K562 (cell line): ENCODE measurements around the gene TBL1Y. TPM values are rescaled to one million over a fixed set of nuclear protein-coding genes. Genes with fewer than 3 reads are reported as not detected.
"Not testable (repeated sequence)": the region's sequence is repeated elsewhere in the genome, so short reads cannot be mapped to it uniquely, and the experiment has no call there.

Source experiments
- ATAC-seq: fragments of 200-7000 bp; cut with Tn5 transposase; 3 replicates; pipeline ENCODE4 v1.9.1; 2020; ENCODE audit warnings: moderate library complexity
- BruUV-seq: library from RNA; stranded (reverse); fragments of 400-500 nt; replicated peaks from 2 replicates; lab custom pipeline; 2021; lab: Mats Ljungman, UMichigan
- CTCF ChIA-PET: fragments of 300-600 bp; formaldehyde crosslinking; extraction: SDS; loops from one replicate; lab custom pipeline; 2021; ENCODE audit warnings: low intra/inter-chr PET ratio; lab: Yijun Ruan, JAX
- POLR2A ChIA-PET: fragments of 300-600, 350-650 bp; sonication (Branson Sonifier 250); formaldehyde crosslinking; extraction: SDS; loops from one replicate; lab custom pipeline; 2021; ENCODE audit warnings: antibody characterized with exemption, inconsistent platforms; lab: Yijun Ruan, JAX
- DNase-seq, 4 experiments: peaks; one replicate each; pipeline versions ENCODE4 v3.0.0 to v3.0.0-alpha.2; 2011 to 2018; ENCODE audit warnings: low spot score in 3 of 4, mixed read lengths in 3 of 4; ENCODE audit errors: extremely low read depth in 1 of 4
- FAIRE-seq: peaks from 2 replicates; lab custom pipeline; 2011; peaks lifted over from hg19 to GRCh38; lab: Jason Lieb, UNC
- H2AFZ ChIP-seq: 2 replicates; pipeline ENCODE4 v1.6.0; 2011; ENCODE audit warnings: low read depth, low read length, control low read depth, inconsistent platforms
- H3K27ac ChIP-seq: fragments of 200-600 bp; 3 replicates; pipeline ENCODE4 v1.8.0; 2011; ENCODE audit warnings: low read depth, mild to moderate bottlenecking, control low read depth, inconsistent platforms, low read length, moderate library complexity, mixed read lengths; ENCODE audit errors: extremely low read depth
- H3K27me3 ChIP-seq, 2 experiments: fragments of 300-600 bp in 1 of 2; 2 replicates in 1 of 2; 3 replicates in 1 of 2; pipeline versions ENCODE4 v1.6.0 to v1.8.0; 2011; ENCODE audit warnings: inconsistent platforms in 2 of 2, low read length in 2 of 2, mild to moderate bottlenecking in 1 of 2, mixed read lengths in 1 of 2, moderate library complexity in 1 of 2; ENCODE audit not compliant: control insufficient read depth in 2 of 2, insufficient read depth in 2 of 2
- H3K36me3 ChIP-seq: fragments of 300-600 bp; 3 replicates; pipeline ENCODE4 v1.8.0; 2011; ENCODE audit warnings: mild to moderate bottlenecking, low read length, inconsistent platforms; ENCODE audit not compliant: control insufficient read depth, insufficient read depth
- H3K4me1 ChIP-seq, 2 experiments: fragments of 200-600 bp in 1 of 2; replicated peaks in 1 of 2; 2 replicates in 1 of 2; 3 replicates in 1 of 2; pipeline versions ENCODE4 v1.5.1 to v1.8.0; 2011; ENCODE audit warnings: inconsistent platforms in 2 of 2, low read length in 2 of 2, mild to moderate bottlenecking in 1 of 2, mixed read lengths in 1 of 2, moderate library complexity in 1 of 2; ENCODE audit not compliant: control insufficient read depth in 2 of 2, insufficient read depth in 2 of 2
- H3K4me2 ChIP-seq: 2 replicates; pipeline ENCODE4 v1.6.1; 2011; ENCODE audit warnings: low read length, control low read depth, inconsistent platforms, mixed read lengths; ENCODE audit not compliant: insufficient read depth
- H3K4me3 ChIP-seq: fragments of 200-600 bp; sonication (generic), shearing (Covaris generic); 2 replicates; pipeline ENCODE4 v1.5.1; 2016; ENCODE audit warnings: control low read depth, inconsistent platforms
- H3K79me2 ChIP-seq: fragments of 200-600 bp; 3 replicates; pipeline ENCODE4 v1.8.0; 2011; ENCODE audit warnings: low read length, inconsistent platforms; ENCODE audit not compliant: control insufficient read depth, insufficient read depth
- H3K9ac ChIP-seq, 2 experiments: 2 replicates each; pipeline versions ENCODE4 v1.6.0 to v1.6.1; 2011; ENCODE audit warnings: low read depth in 2 of 2, low read length in 2 of 2, control low read depth in 1 of 2, inconsistent platforms in 1 of 2, mild to moderate bottlenecking in 1 of 2, mixed read lengths in 1 of 2; ENCODE audit not compliant: insufficient read depth in 1 of 2
- H3K9me1 ChIP-seq: one replicate; pipeline ENCODE4 v1.6.0; 2011; ENCODE audit warnings: inconsistent platforms, mild to moderate bottlenecking, low read length, moderate library complexity; ENCODE audit not compliant: control insufficient read depth, insufficient read depth
- H3K9me3 ChIP-seq: replicated peaks from 2 replicates; pipeline ENCODE4 v1.5.1; 2011; ENCODE audit warnings: low read depth, low read length, inconsistent platforms; ENCODE audit not compliant: control insufficient read depth, insufficient read depth
- H4K20me1 ChIP-seq: replicated peaks from 2 replicates; pipeline ENCODE4 v1.6.1; 2011; ENCODE audit warnings: low read length, inconsistent platforms, mixed read lengths; ENCODE audit not compliant: control insufficient read depth, insufficient read depth
- CBX5 ChIP-seq: IDR thresholded peaks from 2 replicates; pipeline ENCODE4 v1.6.1; 2014; ENCODE audit warnings: low read depth, borderline replicate concordance
- CC2D1A ChIP-seq: fragments of 450-650 bp; IDR thresholded peaks from 2 replicates; pipeline ENCODE4 v1.6.1; 2017; ENCODE audit warnings: mild to moderate bottlenecking
- CEBPB ChIP-seq: fragments of 450-650 bp; IDR thresholded peaks from 2 replicates; pipeline ENCODE4 v1.6.1; 2016; ENCODE audit warnings: missing genetic modification characterization, missing compliant biosample characterization
- CREM ChIP-seq: IDR thresholded peaks from 2 replicates; pipeline ENCODE4 v1.6.1; 2014; ENCODE audit warnings: antibody characterized with exemption, low read depth
- FIP1L1 ChIP-seq: fragments of 200-400 bp; formaldehyde crosslinking; IDR thresholded peaks from 2 replicates; pipeline ENCODE4 v1.6.1; 2018; ENCODE audit warnings: mild to moderate bottlenecking, low read depth, low read length; ENCODE audit not compliant: poor library complexity, severe bottlenecking
- PHB ChIP-seq: fragments of 250-450 bp; sonication (Bioruptor Pico); IDR thresholded peaks from 2 replicates; pipeline ENCODE4 v1.5.0; 2021
- POLR2B ChIP-seq: fragments of 450-650 bp; IDR thresholded peaks from 2 replicates; pipeline ENCODE4 v1.6.1; 2018; ENCODE audit warnings: low read depth; ENCODE audit not compliant: partially characterized antibody
- RB1 ChIP-seq: fragments of 450-650 bp; IDR thresholded peaks from 2 replicates; pipeline ENCODE4 v1.6.1; 2017; ENCODE audit warnings: low read depth, mild to moderate bottlenecking
- SMARCE1 ChIP-seq: fragments of 450-650 bp; IDR thresholded peaks from 2 replicates; pipeline ENCODE4 v1.7.1; 2016; ENCODE audit warnings: mild to moderate bottlenecking
- TOE1 ChIP-seq, 2 experiments: fragments of 450-650 bp in 1 of 2; sonication (generic) in 1 of 2; formaldehyde crosslinking in 1 of 2; IDR thresholded peaks; 2 replicates each; pipeline versions ENCODE4 v1.7.1 to v1.8.0; 2016 to 2022; ENCODE audit warnings: borderline replicate concordance in 2 of 2, mild to moderate bottlenecking in 2 of 2, antibody characterized with exemption in 1 of 2, inconsistent platforms in 1 of 2, low read depth in 1 of 2, missing genetic modification reagents in 1 of 2, moderate library complexity in 1 of 2
- ZBTB9 ChIP-seq: fragments of 450-650 bp; formaldehyde crosslinking; IDR thresholded peaks from 2 replicates; pipeline ENCODE4 v1.4.0; 2020; ENCODE audit warnings: mild to moderate bottlenecking, moderate library complexity
- ZNF584 ChIP-seq: fragments of 200-800 bp; sonication (Bioruptor generic); IDR thresholded peaks from 2 replicates; pipeline ENCODE4 v1.6.1; 2016; ENCODE audit warnings: low read depth, mild to moderate bottlenecking, missing genetic modification characterization, missing compliant biosample characterization
- WGBS: fragments of 100-300 bp; shearing (Covaris generic); methylation state at CpG from one replicate; pipeline ENCODE4 v1.1.6; 2016; ENCODE audit warnings: low coverage, mixed read lengths; ENCODE audit not compliant: insufficient coverage; ENCODE audit errors: missing lambda C conversion rate; 5-methylcytosine and 5-hydroxymethylcytosine counted together
- in situ Hi-C: fragments of 300-500 bp; cut with MboI; formaldehyde crosslinking; loops from 4 replicates; pipeline ENCODE4 v1.15.0; 2018; ENCODE audit warnings: inconsistent platforms, mixed read lengths
- intact Hi-C: fragments of 100-400 bp; cut with micrococcal nuclease; formaldehyde crosslinking; loops from 2 replicates; pipeline ENCODE4 v1.14.2; 2022
- polyA plus RNA-seq, 8 experiments: library from polyadenylated mRNA; depleted of rRNA in 4 of 8; stranded (reverse) in 5 of 8; unstranded in 3 of 8; fragments of >200 nt; fragmentation: Nextera tagmentation in 2 of 8; fragmentation: Illumina TruSeq in 1 of 8; extraction: Ambion mirVana in 2 of 8; extraction: Trizol in 1 of 8; gene quantifications; 2 replicates each; pipeline versions ENCODE4 v1.2.1 to v1.2.3, GENCODE V29; 2011 to 2014; ENCODE audit warnings: inconsistent platforms in 1 of 8, missing spikeins in 1 of 8
- total RNA-seq, 7 experiments: library from RNA; depleted of rRNA in 6 of 7; stranded (reverse); fragments of >200 nt in 6 of 7; fragmentation: Illumina TruSeq in 2 of 7; extraction: Trizol in 2 of 7; gene quantifications; 2 replicates each; pipeline versions ENCODE4 v1.2.1 to v1.2.3, GENCODE V29; 2011 to 2021; ENCODE audit warnings: low replicate concordance in 1 of 7

Gene TBL1Y
- total and polyA plus RNA-seq, 9 of the 15 experiments (the other 6 are each of a cell fraction or from before 2014, with no cell fraction given), result not detected

- no peak for TF ChIP-seq CREM
- TF ChIP-seq CC2D1A, result no peak
- TF ChIP-seq CEBPB (tag), result no peak
- no peak for TF ChIP-seq POLR2B
- no peak for TF ChIP-seq TOE1 (IDR thresholded peaks at IDR 0.05; ENCODE audit: borderline replicate concordance)
- TF ChIP-seq TOE1 (CRISPR knock-in tag; IDR thresholded peaks at IDR 0.05; ENCODE audit: borderline replicate concordance, low read depth), result no peak
- TF ChIP-seq SMARCE1, result no peak
- TF ChIP-seq RB1, result no peak
- TF ChIP-seq PHB (CRISPR knock-in tag), result no peak
- TF ChIP-seq FIP1L1, result no peak
Observed at GRCh38 chrY:6894496-6894895, 16.0 kb upstream of the TBL1Y start (continued).

- Histone ChIP-seq H3K27ac (no peak overlapping the region), H3K9me3 (no peaks in the 10 kb centered on the region)
- no TSS peak for BruUV-seq
- POLR2A ChIA-PET, result no interaction called here
- no peak for ATAC-seq
- TF ChIP-seq CBX5 (no peak), ZNF584 (CRISPR knock-in tag) (no peak), ZBTB9 (CRISPR knock-in tag) (no peak)
- TF ChIP-seq, all 486 proteins: peak for 0
- Histone ChIP-seq H3K4me2 (no peak overlapping the region), H3K9ac (no peak overlapping the region), H3K27me3 (no peaks in the 10 kb centered on the region), H4K20me1 (no peaks in the 10 kb centered on the region), H2AFZ (no peak overlapping the region), H3K4me1 (no peaks in the 10 kb centered on the region), H3K4me3 (no peak overlapping the region), H3K36me3 (no peaks in the 10 kb centered on the region), H3K9me1 (no peaks in the 10 kb centered on the region), H3K79me2 (no peaks in the 10 kb centered on the region)
- intact Hi-C loops, result no loop called here
- no peak for DNase-seq
- FAIRE-seq, result no peak
- CTCF ChIA-PET, result no interaction called here
- in situ Hi-C loops, result no loop called here
- WGBS, result no CpG with 5 or more reads among the region's 1 CpG
Observed at GRCh38 chrY:6895236-6895635, 15.3 kb upstream of the TBL1Y start.

GRCh38 chrY:6902116-6902515, 8.4 kb upstream of the TBL1Y start:
- intact Hi-C loops, CTCF ChIA-PET, in situ Hi-C loops, H3K4me3 ChIP-seq, H3K79me2 ChIP-seq, H3K4me1 ChIP-seq, BruUV-seq, FAIRE-seq, H2AFZ ChIP-seq, DNase-seq, H3K9me3 ChIP-seq, H3K36me3 ChIP-seq, H3K27ac ChIP-seq, H4K20me1 ChIP-seq, H3K9me1 ChIP-seq, H3K4me2 ChIP-seq, POLR2A ChIA-PET, ATAC-seq, H3K9ac ChIP-seq, H3K27me3 ChIP-seq: not testable (repeated sequence)
